RCC 7860 (cell line): Measurements from ENCODE around the gene LDLRAD4.
"Not testable (repeated sequence)": the region's sequence is repeated elsewhere in the genome, so short reads cannot be mapped to it uniquely, and the experiment has no call there.

Source experiments
- DNase-seq: peaks from one replicate; pipeline ENCODE4 v3.0.0-alpha.2; 2015; ENCODE audit warnings: low spot score
- FAIRE-seq: peaks from 2 replicates; lab custom pipeline; 2012; peaks lifted over from hg19 to GRCh38; lab: Jason Lieb, UNC

The LDLRAD4 gene

GRCh38 chr18:13320891-13321425 is 102.4 kb downstream of the LDLRAD4 start:
- FAIRE-seq (no peak), DNase-seq (no peak)

GRCh38 chr18:13321923-13322322 is 103.4 kb downstream of the LDLRAD4 start:
- no peak for DNase-seq
- no peak for FAIRE-seq

GRCh38 chr18:13323186-13323585 is 104.6 kb downstream of the LDLRAD4 start:
- no peak for FAIRE-seq

GRCh38 chr18:13324880-13325279 is 106.3 kb downstream of the LDLRAD4 start:
- no peak for FAIRE-seq

More at GRCh38 chr18:13323186-13323585, 104.6 kb downstream of the LDLRAD4 start:
- DNase-seq = no peak

GRCh38 chr18:13328213-13328612 is 109.7 kb downstream of the LDLRAD4 start:
- FAIRE-seq (no peak), DNase-seq (no peak)

More at GRCh38 chr18:13324880-13325279, 106.3 kb downstream of the LDLRAD4 start:
- no peak for DNase-seq

- FAIRE-seq (no peak), DNase-seq (no peak)
Measured at GRCh38 chr18:13330996-13331395, 112.4 kb downstream of the LDLRAD4 start.

GRCh38 chr18:13331846-13332245 is 113.3 kb downstream of the LDLRAD4 start:
- DNase-seq = no peak

GRCh38 chr18:13332874-13333273 is 114.3 kb downstream of the LDLRAD4 start:
- DNase-seq (no peak), FAIRE-seq (no peak)

More at GRCh38 chr18:13331846-13332245, 113.3 kb downstream of the LDLRAD4 start:
- FAIRE-seq = no peak

- no peak for FAIRE-seq
Measured at GRCh38 chr18:13335903-13336302, 117.3 kb downstream of the LDLRAD4 start.

GRCh38 chr18:13336841-13337240 is 118.3 kb downstream of the LDLRAD4 start:
- no peak for FAIRE-seq
- no peak for DNase-seq

More at GRCh38 chr18:13335903-13336302, 117.3 kb downstream of the LDLRAD4 start:
- DNase-seq = no peak

- no peak for FAIRE-seq
- no peak for DNase-seq
Measured at GRCh38 chr18:13337369-13337768, 118.8 kb downstream of the LDLRAD4 start.

GRCh38 chr18:13338318-13338717 is 119.8 kb downstream of the LDLRAD4 start:
- FAIRE-seq (no peak), DNase-seq (no peak)

- FAIRE-seq (no peak), DNase-seq (no peak)
Measured at GRCh38 chr18:13339653-13340052, 121.1 kb downstream of the LDLRAD4 start.

- not testable (repeated sequence) for DNase-seq, FAIRE-seq
Measured at GRCh38 chr18:13346449-13346848, 127.9 kb downstream of the LDLRAD4 start.

- no peak for DNase-seq
- FAIRE-seq = no peak
Measured at GRCh38 chr18:13353084-13353823, 134.7 kb downstream of the LDLRAD4 start.

GRCh38 chr18:13354402-13354801 is 135.8 kb downstream of the LDLRAD4 start:
- DNase-seq = no peak
- no peak for FAIRE-seq

GRCh38 chr18:13356032-13356431 is 137.5 kb downstream of the LDLRAD4 start:
- FAIRE-seq = no peak
- DNase-seq = no peak

- DNase-seq (no peak), FAIRE-seq (no peak)
Measured at GRCh38 chr18:13357289-13357688, 138.7 kb downstream of the LDLRAD4 start.

GRCh38 chr18:13359210-13359609 is 140.7 kb downstream of the LDLRAD4 start:
- FAIRE-seq = no peak

GRCh38 chr18:13361431-13361830 is 142.9 kb downstream of the LDLRAD4 start:
- FAIRE-seq (no peak), DNase-seq (no peak)

More at GRCh38 chr18:13359210-13359609, 140.7 kb downstream of the LDLRAD4 start:
- no peak for DNase-seq

- no peak for DNase-seq
- no peak for FAIRE-seq
Measured at GRCh38 chr18:13362051-13362450, 143.5 kb downstream of the LDLRAD4 start.

- DNase-seq = no peak
Measured at GRCh38 chr18:13362607-13363006, 144.0 kb downstream of the LDLRAD4 start.

More at GRCh38 chr18:13362607-13363006, 144.0 kb downstream of the LDLRAD4 start:
- no peak for FAIRE-seq
